NB4 (cell line): ENCODE measurements around the gene RASA3.

ENCODE experiments used
- DNase-seq: peaks from one replicate; pipeline ENCODE4 v3.0.0; 2010; ENCODE audit warnings: low read depth
- H3K4me3 ChIP-seq: one replicate; pipeline ENCODE4 v1.5.1; 2011; ENCODE audit warnings: mild to moderate bottlenecking, low read depth, low read length, moderate library complexity
- MYC ChIP-seq: IDR thresholded peaks from 2 replicates; pipeline ENCODE4 v1.6.1; 2011; ENCODE audit warnings: low read depth, low read length
- POLR2A ChIP-seq: IDR thresholded peaks from 2 replicates; pipeline ENCODE4 v1.6.1; 2011; ENCODE audit warnings: mild to moderate bottlenecking; ENCODE audit not compliant: insufficient read length; ENCODE audit errors: extremely low read depth
- TF ChIP-seq, protein P1 (sequence below): IDR thresholded peaks from 2 replicates; pipeline ENCODE4 v1.6.1; 2011; ENCODE audit warnings: low read depth, low read length
- TF ChIP-seq, protein P2 (sequence below): IDR thresholded peaks from one replicate; pipeline ENCODE4 v1.5.1; 2012; ENCODE audit warnings: low read depth, low read length

RASA3 gene

DNA sequence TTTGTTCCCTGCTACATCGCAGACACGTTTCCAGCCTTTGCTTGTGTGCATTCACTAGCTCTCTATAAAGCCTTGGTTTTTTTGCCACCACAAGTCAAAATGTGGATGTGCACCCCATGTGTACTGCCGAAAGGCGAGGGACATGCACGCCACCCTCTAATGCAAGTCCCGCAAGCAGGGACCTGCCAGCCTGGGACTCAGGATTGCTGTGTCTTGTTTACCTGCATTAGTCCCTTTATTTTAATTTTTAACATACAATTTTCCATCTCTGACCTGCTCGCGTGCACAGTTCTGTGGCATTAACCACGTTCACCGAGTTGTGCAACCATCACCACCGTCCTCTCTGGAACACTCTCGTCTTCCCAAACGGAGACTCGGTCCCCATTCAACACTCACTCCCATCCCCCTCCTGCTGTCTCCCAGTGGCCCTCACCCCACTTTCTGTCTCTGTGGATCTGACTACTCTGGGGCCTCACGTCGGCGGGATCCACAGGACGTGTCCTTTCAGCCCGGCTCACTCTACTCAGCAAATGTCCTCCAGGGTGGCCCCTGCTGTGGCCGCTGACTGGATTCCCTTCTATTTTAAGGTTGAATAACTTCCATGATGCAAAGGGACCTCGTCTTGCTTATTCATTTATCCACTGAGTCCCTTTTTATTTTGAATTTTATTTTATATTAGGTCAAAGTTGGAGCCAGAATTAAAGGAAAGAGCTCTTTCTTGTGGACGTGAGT is 58.4 kb downstream of the RASA3 start:
- TF ChIP-seq POLR2A = no peak
- no peak for TF ChIP-seq MYC
- TF ChIP-seq, protein P1, sequence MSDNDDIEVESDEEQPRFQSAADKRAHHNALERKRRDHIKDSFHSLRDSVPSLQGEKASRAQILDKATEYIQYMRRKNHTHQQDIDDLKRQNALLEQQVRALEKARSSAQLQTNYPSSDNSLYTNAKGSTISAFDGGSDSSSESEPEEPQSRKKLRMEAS = no peak
- TF ChIP-seq, protein P2, sequence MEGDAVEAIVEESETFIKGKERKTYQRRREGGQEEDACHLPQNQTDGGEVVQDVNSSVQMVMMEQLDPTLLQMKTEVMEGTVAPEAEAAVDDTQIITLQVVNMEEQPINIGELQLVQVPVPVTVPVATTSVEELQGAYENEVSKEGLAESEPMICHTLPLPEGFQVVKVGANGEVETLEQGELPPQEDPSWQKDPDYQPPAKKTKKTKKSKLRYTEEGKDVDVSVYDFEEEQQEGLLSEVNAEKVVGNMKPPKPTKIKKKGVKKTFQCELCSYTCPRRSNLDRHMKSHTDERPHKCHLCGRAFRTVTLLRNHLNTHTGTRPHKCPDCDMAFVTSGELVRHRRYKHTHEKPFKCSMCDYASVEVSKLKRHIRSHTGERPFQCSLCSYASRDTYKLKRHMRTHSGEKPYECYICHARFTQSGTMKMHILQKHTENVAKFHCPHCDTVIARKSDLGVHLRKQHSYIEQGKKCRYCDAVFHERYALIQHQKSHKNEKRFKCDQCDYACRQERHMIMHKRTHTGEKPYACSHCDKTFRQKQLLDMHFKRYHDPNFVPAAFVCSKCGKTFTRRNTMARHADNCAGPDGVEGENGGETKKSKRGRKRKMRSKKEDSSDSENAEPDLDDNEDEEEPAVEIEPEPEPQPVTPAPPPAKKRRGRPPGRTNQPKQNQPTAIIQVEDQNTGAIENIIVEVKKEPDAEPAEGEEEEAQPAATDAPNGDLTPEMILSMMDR = no peak
- DNase-seq = no peak
- no peak overlapping the region for H3K4me3 ChIP-seq

DNA sequence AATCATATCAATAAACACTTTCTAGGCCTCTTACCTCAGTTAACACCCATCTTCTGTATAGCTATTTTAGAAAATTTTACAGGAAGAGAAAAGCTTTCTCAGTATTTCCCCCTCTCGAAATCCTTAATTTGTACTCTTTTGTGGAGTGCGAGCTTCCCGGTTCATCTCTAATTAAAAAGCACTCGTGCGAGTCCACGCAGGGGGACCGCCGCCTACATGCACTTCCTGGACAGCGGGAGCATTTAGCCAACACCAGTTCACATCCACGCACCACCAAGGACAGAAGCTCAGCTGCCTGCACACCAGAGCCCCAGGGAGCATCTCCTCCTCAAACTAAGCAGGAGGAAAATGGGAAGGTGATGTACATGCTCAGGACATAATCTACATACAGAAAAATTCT is 60.0 kb downstream of the RASA3 start:
- no peak for DNase-seq
- TF ChIP-seq, protein P2 = no peak
- TF ChIP-seq, protein P1 = no peak
- TF ChIP-seq POLR2A = no peak
- TF ChIP-seq MYC = no peak
- H3K4me3 ChIP-seq = no peak overlapping the region

DNA sequence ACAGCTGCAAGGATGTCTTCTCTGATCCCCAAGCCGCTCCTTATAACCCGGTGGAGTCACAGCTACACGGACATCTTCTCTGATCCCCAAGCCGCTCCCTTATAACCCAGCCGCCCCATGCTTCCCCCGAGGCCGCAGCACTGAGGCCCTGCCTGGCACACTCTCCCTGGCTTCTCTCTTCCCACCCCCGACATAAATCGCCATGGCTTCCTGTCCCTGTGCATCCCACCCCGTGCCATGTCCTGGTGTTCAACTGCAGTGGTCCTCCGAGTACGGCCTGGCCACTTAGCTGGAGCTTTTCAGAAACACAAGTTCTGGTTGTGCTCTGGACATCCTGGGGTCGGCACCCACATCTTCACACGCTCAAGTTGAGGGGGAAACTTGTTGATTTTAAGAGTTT is 60.4 kb downstream of the RASA3 start:
- DNase-seq = no peak
- TF ChIP-seq MYC (no peak), POLR2A (no peak)
- TF ChIP-seq, protein P2 = no peak
- TF ChIP-seq, protein P1 = no peak

DNA sequence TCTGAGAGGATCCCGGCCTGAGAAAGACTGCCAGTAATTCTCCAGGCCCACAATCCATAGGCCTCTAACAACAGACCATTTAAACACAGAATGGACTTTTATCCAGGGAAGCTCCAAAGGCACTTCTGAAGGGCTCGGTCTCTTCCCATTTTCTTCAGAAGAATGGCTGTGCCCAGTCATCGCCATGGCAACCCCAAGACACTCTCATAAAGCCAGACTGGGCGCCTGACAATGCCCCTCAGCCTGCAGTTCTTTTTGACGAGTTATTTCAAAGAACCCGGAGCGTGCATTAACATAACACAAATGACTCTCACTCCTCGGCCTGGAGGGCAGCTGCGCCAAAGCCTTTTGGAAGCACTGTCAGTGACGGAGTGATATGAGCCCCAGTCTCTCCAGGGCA is 61.0 kb downstream of the RASA3 start:
- no peak for TF ChIP-seq POLR2A
- TF ChIP-seq MYC = no peak
- TF ChIP-seq, protein P2 = no peak
- TF ChIP-seq, protein P1 = no peak
- H3K4me3 ChIP-seq = no peak overlapping the region
- no peak for DNase-seq

More for the DNA sequence above, 60.4 kb downstream of the RASA3 start:
- H3K4me3 ChIP-seq = no peak overlapping the region

DNA sequence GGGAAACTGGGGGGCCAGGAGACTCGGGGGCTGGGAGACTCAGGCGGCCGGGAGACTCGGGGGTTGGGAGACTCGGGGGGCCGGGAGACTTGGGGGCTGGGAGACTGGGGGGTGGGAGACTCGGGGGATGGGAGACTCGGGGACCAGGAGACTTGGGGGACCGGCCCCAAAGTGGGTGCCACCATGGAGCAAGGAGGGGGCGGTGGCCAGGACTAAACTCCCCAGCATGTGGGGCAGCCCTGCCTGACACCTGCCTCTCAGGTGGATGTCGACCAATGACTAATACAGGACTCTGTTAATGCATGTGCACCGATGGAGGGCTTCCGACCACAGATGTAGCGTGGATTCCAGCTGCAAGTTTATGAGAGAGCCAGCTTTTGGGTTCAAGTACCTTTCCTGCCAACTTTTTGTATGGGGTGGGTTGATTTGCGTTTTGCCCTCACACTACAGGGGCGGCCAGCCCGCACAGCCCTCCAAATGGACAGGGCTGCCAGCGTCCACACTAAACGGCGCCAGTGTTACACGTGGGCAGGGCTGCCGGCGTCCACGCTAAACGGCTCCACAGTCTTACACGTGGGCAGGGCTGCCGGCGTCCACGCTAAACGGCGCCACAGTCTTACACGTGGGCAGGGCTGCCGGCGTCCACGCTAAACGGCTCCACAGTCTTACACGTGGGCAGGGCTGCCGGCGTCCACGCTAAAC is 62.2 kb downstream of the RASA3 start:
- TF ChIP-seq, protein P2 = no peak
- TF ChIP-seq POLR2A (no peak), MYC (no peak)
- TF ChIP-seq, protein P1 = no peak
- H3K4me3 ChIP-seq = no peak overlapping the region
- no peak for DNase-seq
